ENCODE data around the gene RHBDF2.

The RHBDF2 gene

DNA sequence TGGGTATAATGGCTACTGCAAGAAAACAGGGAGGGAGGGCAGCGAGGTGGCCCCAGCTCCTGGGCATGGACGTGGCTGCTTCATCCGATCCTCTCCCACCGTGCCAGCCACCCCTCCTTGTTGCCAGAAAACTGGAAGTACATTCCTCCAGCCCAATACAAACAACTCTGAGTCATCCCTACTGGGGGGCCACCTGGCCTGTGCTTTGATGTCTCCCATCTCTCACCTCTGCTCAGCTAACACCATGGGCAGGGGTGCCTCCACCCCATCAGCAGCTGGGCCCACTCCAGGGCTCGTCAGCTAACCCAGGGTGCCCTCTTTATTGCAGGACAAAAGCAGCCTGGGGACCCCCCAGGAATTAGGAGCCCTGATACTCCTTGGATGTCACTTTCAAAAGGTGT, 2.0 kb downstream of the RHBDF2 start:
- no peak for DNase-seq

- no peak for DNase-seq
These were observed 2.4 kb downstream of the RHBDF2 start for GRCh38 chr17:76498876-76499251.

GRCh38 chr17:76497979-76498875, 3.0 kb downstream of the RHBDF2 start:
- no peak for DNase-seq

- DNase-seq, result no peak
These were observed 3.6 kb downstream of the RHBDF2 start for GRCh38 chr17:76497699-76497978.

GRCh38 chr17:76496464-76496863, 4.8 kb downstream of the RHBDF2 start:
- no peak for DNase-seq

GRCh38 chr17:76495663-76496400, 5.4 kb downstream of the RHBDF2 start:
- DNase-seq, result no peak

DNA sequence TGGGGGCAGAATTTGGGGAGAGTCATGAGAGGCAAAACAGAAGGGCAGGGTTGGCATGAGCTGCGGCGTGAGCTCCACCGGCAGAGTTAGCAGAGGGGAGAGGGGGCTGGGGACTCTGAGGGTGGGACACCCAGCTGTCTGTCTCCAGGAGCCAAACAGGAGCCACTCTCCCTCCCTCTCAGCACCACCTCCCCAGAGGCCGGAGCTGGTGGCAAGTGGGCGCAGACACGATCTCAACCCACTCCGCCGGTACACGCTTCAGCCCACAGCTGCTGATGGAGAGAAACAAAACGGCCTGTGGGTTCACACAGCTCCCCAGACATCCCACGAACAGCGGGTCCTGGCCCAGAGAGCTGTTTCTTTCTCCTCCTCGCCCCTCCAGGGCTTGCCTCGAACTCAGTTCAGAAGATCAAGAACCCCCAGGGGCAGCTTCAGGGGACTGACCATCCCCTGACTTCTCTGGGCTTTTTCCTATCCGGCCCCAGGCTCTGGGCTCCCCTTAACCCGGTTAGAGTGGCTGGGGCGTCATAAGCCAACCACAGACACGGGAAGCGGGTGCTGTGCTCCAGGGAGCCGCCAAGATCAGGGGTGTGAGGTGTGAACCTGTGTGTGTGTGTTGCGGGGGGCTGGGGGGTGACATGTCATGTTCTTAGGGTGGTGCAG, 7.6 kb downstream of the RHBDF2 start:
- DNase-seq, result no peak

GRCh38 chr17:76492989-76493501, 8.2 kb downstream of the RHBDF2 start:
- no peak for DNase-seq

DNA sequence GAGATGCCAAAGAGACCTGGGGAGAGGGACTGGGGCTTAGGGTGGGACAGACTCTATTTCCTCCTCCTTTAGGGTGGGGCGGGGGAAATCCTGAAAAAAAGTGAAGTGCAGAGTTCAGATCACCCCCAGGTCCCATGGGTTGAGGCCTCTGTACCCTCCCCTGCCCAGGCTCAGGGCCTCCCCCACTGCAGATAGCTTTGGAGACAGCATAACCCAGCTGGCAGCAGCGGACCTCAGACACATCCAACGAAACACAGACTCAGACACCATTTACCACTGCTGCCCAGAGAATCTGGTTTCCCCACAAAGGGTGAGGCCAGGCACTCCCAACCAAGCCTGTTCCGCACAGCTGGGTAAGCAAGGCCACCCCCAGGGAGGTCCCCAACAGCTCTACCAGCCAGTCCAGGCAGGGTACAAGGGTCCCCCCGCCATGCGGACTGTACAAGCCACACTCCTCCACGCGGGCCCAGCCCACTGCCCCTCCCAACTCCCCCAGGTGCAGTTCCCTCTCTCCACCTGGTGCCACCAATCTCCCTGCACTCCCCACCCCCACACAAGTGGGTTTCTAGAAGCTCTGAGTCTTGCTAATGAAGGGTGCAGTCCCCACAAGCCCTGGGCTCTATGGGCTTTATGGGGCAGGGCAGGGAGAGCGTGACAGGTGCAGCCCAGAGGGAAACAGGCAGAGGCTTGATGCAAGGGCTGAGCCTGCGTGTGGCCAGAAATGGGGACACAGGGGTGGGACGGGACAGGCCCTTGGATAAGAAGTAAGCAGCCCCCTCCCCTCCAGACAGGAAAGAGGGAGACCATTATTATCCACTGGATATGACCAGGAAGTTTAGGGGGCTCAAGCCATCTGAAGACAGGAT, 8.9 kb downstream of the RHBDF2 start:
- DNase-seq, result no peak

DNA sequence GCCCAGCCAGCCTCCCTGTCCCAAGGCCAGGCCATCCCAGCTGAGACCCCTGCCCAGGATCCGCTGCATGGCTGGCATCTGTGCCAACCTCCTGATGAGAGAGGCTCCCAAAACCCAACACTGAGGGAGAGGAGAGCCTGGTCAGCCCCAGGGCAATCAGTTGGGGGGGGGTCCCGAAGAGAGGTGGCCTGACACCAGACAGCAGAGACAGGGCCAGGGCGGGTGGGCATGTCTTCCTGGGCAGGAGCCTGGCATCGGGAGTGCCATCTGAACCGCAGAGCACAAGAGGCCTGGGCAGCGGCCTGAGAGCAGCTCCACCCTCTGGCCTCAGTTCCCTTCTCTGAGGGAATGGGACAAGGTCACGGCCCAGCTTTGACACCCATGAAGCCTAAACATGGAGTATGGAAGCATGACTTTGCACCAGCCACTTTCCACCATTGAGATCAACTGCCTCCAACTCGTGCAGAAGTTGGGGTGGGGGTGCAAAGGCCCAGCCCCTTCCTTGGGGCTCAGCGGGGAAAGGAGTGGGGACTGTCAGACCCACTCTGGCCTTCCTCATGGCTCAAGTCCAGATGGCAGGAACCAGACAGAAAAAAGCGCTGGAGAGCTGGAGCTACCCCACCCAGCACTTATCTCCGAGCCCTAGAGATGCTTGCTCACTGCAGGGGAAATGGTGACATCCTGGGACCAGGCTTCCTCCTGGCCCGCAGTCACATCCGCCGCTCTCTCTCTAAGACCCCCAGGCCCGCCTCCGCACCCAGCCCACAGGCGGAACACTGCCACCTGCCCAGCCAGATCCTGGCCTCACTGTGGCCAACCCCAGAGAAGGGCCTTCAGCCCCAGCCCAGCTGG, 9.7 kb downstream of the RHBDF2 start:
- DNase-seq, result no peak

GRCh38 chr17:76490112-76490710, 11.0 kb downstream of the RHBDF2 start:
- no peak for DNase-seq

DNA sequence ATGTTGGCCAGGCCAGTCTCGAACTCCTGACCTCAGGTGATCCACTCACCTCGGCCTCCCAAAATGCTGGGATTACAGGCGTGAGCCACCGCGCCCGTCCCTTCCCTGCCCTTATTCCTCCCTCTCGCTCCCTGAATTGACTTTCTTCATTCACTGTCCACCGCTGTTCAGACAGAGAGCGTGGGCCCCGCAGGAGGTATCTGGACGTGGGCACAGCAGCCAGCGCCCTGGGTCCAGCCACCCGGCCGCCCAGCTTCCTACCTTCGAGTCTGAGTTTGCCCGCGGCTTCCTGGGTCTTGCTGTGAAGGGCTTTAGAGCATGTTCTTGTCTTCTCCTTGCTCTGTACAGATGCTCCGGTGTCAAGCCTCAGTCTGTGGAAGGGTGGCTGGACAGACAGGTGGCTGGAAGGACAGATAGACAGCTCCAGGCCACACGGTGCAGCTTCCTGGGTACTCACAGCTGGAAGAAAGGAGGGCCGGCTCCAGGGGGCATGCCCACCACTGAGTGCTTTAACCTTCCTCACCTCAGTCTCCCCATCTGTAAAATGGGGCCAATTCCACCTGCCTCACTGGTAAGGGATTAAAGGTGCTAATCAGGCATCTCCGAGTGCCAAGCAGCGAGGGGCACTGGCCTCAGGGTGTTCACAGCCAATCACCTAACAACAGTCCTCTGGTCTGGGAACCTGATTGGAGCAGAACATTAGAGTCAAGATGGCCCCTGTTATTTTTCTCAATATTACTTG, 13.6 kb downstream of the RHBDF2 start:
- DNase-seq, result no peak

GRCh38 chr17:76485569-76485968, 15.7 kb downstream of the RHBDF2 start:
- no peak for DNase-seq

- DNase-seq, result no peak
These were observed 16.9 kb downstream of the RHBDF2 start for GRCh38 chr17:76484228-76484725.

DNA sequence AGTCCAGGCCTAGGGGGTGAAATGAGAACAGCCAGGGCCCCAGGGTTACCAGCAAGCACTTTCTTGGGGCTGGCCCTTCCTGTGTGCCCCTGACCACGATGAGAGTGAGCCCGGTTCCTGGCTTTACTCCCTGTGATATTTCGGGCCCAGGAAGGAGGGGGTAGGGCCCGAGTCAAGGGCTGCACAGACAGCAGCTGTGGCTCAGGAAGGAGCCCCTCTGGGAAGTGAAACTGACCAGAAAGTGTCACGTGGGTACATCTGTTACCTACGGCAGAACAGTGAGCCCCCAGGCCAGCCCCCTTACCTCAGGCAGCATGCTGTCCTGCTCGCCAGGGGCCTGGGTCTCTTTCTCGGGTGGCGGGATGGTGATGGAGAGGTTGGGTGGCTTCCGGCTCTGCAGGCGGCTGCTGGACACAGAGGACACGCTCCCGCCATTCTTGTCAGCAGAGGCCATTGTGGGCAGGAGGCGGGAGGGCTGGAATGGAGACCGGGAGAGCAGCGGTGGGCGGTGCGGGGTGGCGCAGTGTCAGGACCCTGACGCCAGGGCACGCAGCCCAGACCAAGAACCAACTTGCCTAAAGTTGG, 20.1 kb downstream of the RHBDF2 start:
- no peak for DNase-seq

DNA sequence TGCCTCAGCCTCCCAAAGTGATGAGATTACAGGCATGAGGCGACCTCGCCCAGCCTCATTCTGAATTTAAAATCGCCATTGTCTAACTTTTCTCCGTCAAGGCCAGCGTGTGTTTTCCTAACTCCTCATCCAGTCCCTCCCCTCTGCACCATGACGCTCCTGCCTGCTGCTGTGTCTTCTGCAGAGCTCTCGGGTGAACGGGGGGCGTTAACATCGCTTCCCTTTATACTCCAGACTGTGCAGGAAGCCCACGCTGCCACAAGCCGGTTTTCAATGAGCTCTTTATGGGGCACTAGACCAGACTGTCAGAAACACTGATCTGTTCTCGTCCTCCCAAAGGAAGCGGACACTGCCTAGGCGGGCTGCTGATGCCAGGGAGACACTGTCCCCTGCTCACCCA, 20.6 kb downstream of the RHBDF2 start:
- no peak for DNase-seq

DNA sequence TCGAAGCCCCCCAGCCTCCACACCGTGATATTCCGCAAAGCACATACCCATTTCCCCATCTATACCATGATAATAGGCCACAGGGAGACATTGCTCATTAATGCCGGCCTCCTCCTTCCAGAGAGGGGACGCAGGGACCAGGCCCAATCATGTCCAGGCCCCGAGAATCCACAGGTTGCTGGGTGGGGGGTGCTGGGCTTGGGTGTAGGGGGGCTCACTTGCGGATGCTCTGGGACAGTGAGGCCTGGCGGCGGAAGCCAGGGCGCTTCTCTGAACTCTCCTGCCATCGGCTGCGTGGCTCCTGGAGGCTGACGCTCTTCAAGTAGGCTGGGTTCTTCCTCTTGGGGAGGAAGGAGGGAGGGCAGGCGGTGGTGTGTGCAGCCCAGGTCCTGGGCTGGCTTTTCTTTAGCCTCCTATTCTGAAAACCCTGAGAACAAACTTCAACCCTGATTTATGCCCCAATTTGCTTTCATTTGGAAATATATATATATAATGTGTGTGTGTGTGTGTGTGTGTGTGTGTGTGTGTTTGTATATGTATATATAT, 21.6 kb downstream of the RHBDF2 start:
- DNase-seq, result no peak

GRCh38 chr17:76478730-76479514, 22.3 kb downstream of the RHBDF2 start:
- no peak for DNase-seq

DNA sequence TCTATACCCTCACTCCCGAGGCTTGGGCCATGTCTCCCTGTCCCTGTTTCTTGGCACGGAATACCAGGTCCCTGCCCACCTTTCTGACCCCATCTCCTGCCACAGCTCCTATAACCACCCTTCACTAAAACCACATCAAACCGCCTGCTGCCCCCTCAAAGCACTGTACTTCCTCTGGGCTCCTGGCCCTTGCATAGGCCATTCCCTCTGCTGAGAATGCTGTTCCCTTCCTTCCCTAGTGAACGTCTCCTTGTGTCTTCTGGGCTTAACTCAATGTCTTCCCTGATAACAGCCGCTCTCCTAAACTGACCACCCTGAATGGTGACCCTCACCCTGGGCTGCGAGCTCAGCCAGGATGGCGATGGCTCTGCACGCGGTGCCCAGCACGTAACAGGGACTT, 23.1 kb downstream of the RHBDF2 start:
- no peak for DNase-seq
